ENCODE results near the gene TGM3.

GRCh38 chr20:2296524-2297356 is 939 bp downstream of the TGM3 start:
- TF ChIP-seq CTCF (IDR thresholded peaks at IDR 0.05) (no peak), ZFX (IDR thresholded peaks at IDR 0.05; ENCODE audit: borderline replicate concordance) (no peak)
